HepG2 (cell line): Measurements from ENCODE around the gene EPB41. TPM values are rescaled to one million over a fixed set of nuclear protein-coding genes. Genes with fewer than 3 reads are reported as not detected.
A peak's percentile ranks its signal among the peaks of the same experiment; 100 is the strongest.

Experiments
- ATAC-seq: fragments of 200-7000 bp; cut with Tn5 transposase; 3 replicates; pipeline ENCODE4 v1.9.1; 2020; ENCODE audit warnings: mild to moderate bottlenecking, moderate library complexity
- BruUV-seq: library from RNA; stranded (reverse); fragments of 400-500 nt; replicated peaks from 2 replicates; lab custom pipeline; 2021; lab: Mats Ljungman, UMichigan
- CTCF ChIA-PET: fragments of 300-600 bp; formaldehyde crosslinking; extraction: SDS; loops from one replicate; lab custom pipeline; 2021; ENCODE audit warnings: low total read pairs, inconsistent platforms, low intra/inter-chr PET ratio; lab: Yijun Ruan, JAX
- POLR2A ChIA-PET: fragments of 350-600 bp; sonication (Branson Sonifier 250); formaldehyde crosslinking; loops from one replicate; lab custom pipeline; 2020; ENCODE audit warnings: antibody characterized with exemption, inconsistent platforms; lab: Yijun Ruan, JAX
- DNase-seq: peaks from one replicate; pipeline ENCODE4 v3.0.0-alpha.2; 2015; ENCODE audit warnings: low spot score
- FAIRE-seq: peaks from 3 replicates; lab custom pipeline; 2011; peaks lifted over from hg19 to GRCh38; lab: Jason Lieb, UNC
- H2AFZ ChIP-seq: one replicate; pipeline ENCODE4 v1.6.1; 2011; ENCODE audit warnings: low read length, inconsistent platforms
- H3K27ac ChIP-seq: fragments of 300-600 bp; 3 replicates; pipeline ENCODE4 v1.8.0; 2011; ENCODE audit warnings: mixed run types, mild to moderate bottlenecking, mixed read lengths, low read length, inconsistent platforms; ENCODE audit not compliant: insufficient read depth; ENCODE audit errors: extremely low read length
- H3K27me3 ChIP-seq, 2 experiments: fragments of 200-600 bp in 1 of 2; 2 replicates in 1 of 2; 3 replicates in 1 of 2; pipeline versions ENCODE4 v1.6.0 to v1.8.0; 2011; ENCODE audit warnings: low read length in 2 of 2, mild to moderate bottlenecking in 2 of 2, moderate library complexity in 2 of 2, inconsistent platforms in 1 of 2; ENCODE audit not compliant: insufficient read depth in 2 of 2, control insufficient read depth in 1 of 2
- H3K36me3 ChIP-seq, 2 experiments: fragments of 200-600 bp in 1 of 2; replicated peaks in 1 of 2; 2 replicates in 1 of 2; 3 replicates in 1 of 2; pipeline versions ENCODE4 v1.5.1 to v1.8.0; 2011; ENCODE audit warnings: low read length in 2 of 2, inconsistent platforms in 1 of 2; ENCODE audit not compliant: insufficient read depth in 2 of 2, control insufficient read depth in 1 of 2
- H3K4me1 ChIP-seq: 2 replicates; pipeline ENCODE4 v1.5.1; 2012; ENCODE audit warnings: low read length, inconsistent platforms; ENCODE audit not compliant: insufficient read depth
- H3K4me2 ChIP-seq: 2 replicates; pipeline ENCODE4 v1.6.0; 2011; ENCODE audit warnings: low read depth, low read length, inconsistent platforms
- H3K4me3 ChIP-seq, 3 experiments: fragments of 200-600 bp in 1 of 3; sonication (generic), shearing (Covaris generic) in 1 of 3; replicated peaks in 1 of 3; 2 replicates each; pipeline ENCODE4 v1.5.1; 2011 to 2016; ENCODE audit warnings: low read length in 3 of 3, inconsistent platforms in 2 of 3, low read depth in 2 of 3, mild to moderate bottlenecking in 2 of 3, control low read depth in 1 of 3, mixed read lengths in 1 of 3; ENCODE audit not compliant: insufficient read depth in 1 of 3
- H3K79me2 ChIP-seq: one replicate; pipeline ENCODE4 v1.6.1; 2011; ENCODE audit warnings: low read length, inconsistent platforms; ENCODE audit not compliant: insufficient read depth
- H3K9ac ChIP-seq: 2 replicates; pipeline ENCODE4 v1.6.0; 2011; ENCODE audit warnings: mild to moderate bottlenecking, low read depth, low read length, inconsistent platforms; ENCODE audit not compliant: insufficient read depth
- H3K9me3 ChIP-seq: 2 replicates; pipeline ENCODE4 v1.5.1; 2012; ENCODE audit warnings: mild to moderate bottlenecking, low read length
- H4K20me1 ChIP-seq: 2 replicates; pipeline ENCODE4 v1.6.0; 2011; ENCODE audit warnings: inconsistent platforms, mild to moderate bottlenecking, low read length, moderate library complexity; ENCODE audit not compliant: insufficient read depth
- AGO1 ChIP-seq: fragments of 200-400 bp; formaldehyde crosslinking; IDR thresholded peaks from 2 replicates; pipeline ENCODE4 v1.6.1; 2017; ENCODE audit warnings: mild to moderate bottlenecking, low read depth, low read length, moderate library complexity; ENCODE audit not compliant: poor library complexity, severe bottlenecking
- ATM ChIP-seq: fragments of 450-650 bp; IDR thresholded peaks from 2 replicates; pipeline ENCODE4 v1.7.1; 2017; ENCODE audit warnings: mild to moderate bottlenecking, borderline replicate concordance
- BCL3 ChIP-seq: sonication (generic); formaldehyde crosslinking; IDR thresholded peaks from 2 replicates; pipeline ENCODE4 v1.5.1; 2020; ENCODE audit warnings: mild to moderate bottlenecking, missing genetic modification reagents, moderate library complexity
- IRX3 ChIP-seq: sonication (generic); formaldehyde crosslinking; IDR thresholded peaks from 2 replicates; pipeline ENCODE4 v1.8.1; 2023; ENCODE audit warnings: mild to moderate bottlenecking, low read depth, missing genetic modification reagents, borderline replicate concordance
- MAFG ChIP-seq: sonication (generic); formaldehyde crosslinking; IDR thresholded peaks from 2 replicates; pipeline ENCODE4 v1.5.1; 2020; ENCODE audit warnings: mild to moderate bottlenecking, missing genetic modification reagents
- NFKBIZ ChIP-seq: IDR thresholded peaks from 2 replicates; pipeline ENCODE4 v1.6.1; 2018; ENCODE audit warnings: missing genetic modification reagents, missing compliant biosample characterization
- RFXANK ChIP-seq: IDR thresholded peaks from 2 replicates; pipeline ENCODE4 v1.6.1; 2016
- SIN3A ChIP-seq: IDR thresholded peaks from 2 replicates; pipeline ENCODE4 v1.6.1; 2011; ENCODE audit warnings: low read depth, mild to moderate bottlenecking, control low read depth, low read length, borderline replicate concordance
- ZC3H4 ChIP-seq: sonication (generic); formaldehyde crosslinking; IDR thresholded peaks from 2 replicates; pipeline ENCODE4 v1.4.0; 2020; ENCODE audit warnings: missing genetic modification reagents, borderline replicate concordance
- ZNF350 ChIP-seq: sonication (generic); formaldehyde crosslinking; IDR thresholded peaks from 2 replicates; pipeline ENCODE4 v1.4.0; 2020; ENCODE audit warnings: mild to moderate bottlenecking, low read depth, missing genetic modification reagents, borderline replicate concordance
- ZNF430 ChIP-seq: sonication (generic); formaldehyde crosslinking; IDR thresholded peaks from 2 replicates; pipeline ENCODE4 v1.9.0; 2021; ENCODE audit warnings: mild to moderate bottlenecking, missing genetic modification reagents
- ZNF570 ChIP-seq: sonication (generic); formaldehyde crosslinking; IDR thresholded peaks from 2 replicates; pipeline ENCODE4 v1.4.0; 2020; ENCODE audit warnings: mild to moderate bottlenecking, missing genetic modification reagents, borderline replicate concordance
- ZNF784 ChIP-seq: sonication (generic); formaldehyde crosslinking; IDR thresholded peaks from 2 replicates; pipeline ENCODE4 v1.5.1; 2020; ENCODE audit warnings: missing genetic modification reagents, mild to moderate bottlenecking, borderline replicate concordance
- ZSCAN29 ChIP-seq: sonication (generic); formaldehyde crosslinking; conservative IDR thresholded peaks from 2 replicates; pipeline ENCODE4 v1.4.0; 2020; ENCODE audit warnings: mild to moderate bottlenecking, missing genetic modification reagents
- WGBS: methylation state at CpG from one replicate; pipeline ENCODE4 v1.1.6; 2017; ENCODE audit warnings: low lambda C conversion rate; 5-methylcytosine and 5-hydroxymethylcytosine counted together
- in situ Hi-C: cut with HindIII; loops from 2 replicates; pipeline ENCODE4 v1.10.0; 2017; ENCODE audit warnings: low pct_unique_long_range_greater_than_20kb; ENCODE audit not compliant: extremely low pct_ligation_motif_present
- intact Hi-C: fragments of 100-400 bp; cut with micrococcal nuclease; formaldehyde crosslinking; loops from one replicate; pipeline ENCODE4 v1.10.0; 2022; ENCODE audit not compliant: unreplicated experiment
- polyA plus RNA-seq, 8 experiments: library from polyadenylated mRNA; depleted of rRNA in 3 of 8; stranded (reverse) in 7 of 8; unstranded in 1 of 8; fragments of >200 nt; fragmentation: Illumina TruSeq in 4 of 8; extraction: Trizol in 4 of 8; gene quantifications; 2 replicates each; pipeline versions ENCODE4 v1.2.1 to v1.2.3, GENCODE V29; 2011 to 2016; ENCODE audit warnings: low read depth in 4 of 8, missing spikeins in 1 of 8, mixed read lengths in 1 of 8; ENCODE audit not compliant: insufficient read depth in 1 of 8
- total RNA-seq, 5 experiments: library from RNA; depleted of rRNA; stranded (reverse); fragments of >200 nt; fragmentation: Illumina TruSeq; extraction: Trizol; gene quantifications; 2 replicates each; pipeline ENCODE4 v1.2.3, GENCODE V29; 2016; ENCODE audit warnings: low read depth in 1 of 5
- TF ChIP-seq, protein P1 (sequence below): sonication (generic); formaldehyde crosslinking; IDR thresholded peaks from 2 replicates; pipeline ENCODE4 v1.5.0; 2020; ENCODE audit warnings: missing genetic modification reagents
- TF ChIP-seq, protein P2 (sequence below): sonication (generic); formaldehyde crosslinking; IDR thresholded peaks from 2 replicates; pipeline ENCODE4 v1.4.0; 2020; ENCODE audit warnings: missing genetic modification reagents
- TF ChIP-seq, protein P3 (sequence below): sonication (generic); formaldehyde crosslinking; IDR thresholded peaks from 2 replicates; pipeline ENCODE4 v1.4.0; 2020; ENCODE audit warnings: missing genetic modification reagents

The EPB41 gene
- total and polyA plus RNA-seq, 2 of the 13 experiments (the other 11 are each of a cell fraction or from before 2014, with no cell fraction given): 34.5 to 46.7 TPM

GRCh38 chr1:29125788-29126187 is 211.4 kb downstream of the EPB41 start:
- ChIA-PET CTCF (no interaction called here), POLR2A (interaction anchor here (1.1 to 2.5 kb wide), 4 partner anchors 9 to 56 kb away, joined by 3 to 24 read pairs (median 4); partner anchors contain the start of gene SRSF4)
- Histone ChIP-seq H3K9me3 (no peaks in the 10 kb centered on the region), H4K20me1 (no peaks in the 10 kb centered on the region), H3K9ac (peak overlapping the region; percentile 75; the same call in 1 of the 2 replicates), H3K27ac (no peak overlapping the region), H3K27me3 (peaks cover 2 to 11% of the 10 kb centered on the region in 2 experiments; a peak in 2 of 5 replicates), H2AFZ (no peak overlapping the region), H3K36me3 (no peaks in the 10 kb centered on the region), H3K4me1 (peaks cover 22% of the 10 kb centered on the region), H3K79me2 (no peaks in the 10 kb centered on the region), H3K4me2 (peak overlapping the region; percentile 96), H3K4me3 (peak overlapping the region in 2 of 3 experiments; percentile 85 to 89; a peak in 4 of 6 replicates)
- in situ Hi-C loops: loop anchor here (10.0 kb wide), 1 partner anchor 241 kb away; no protein-coding TSS in a partner anchor
- DNase-seq (no peak), FAIRE-seq (no peak), ATAC-seq (peak; percentile 4; the same call in 2 of the 3 replicates)
- intact Hi-C loops: loop anchor here (10.0 kb wide), 1 partner anchor 241 kb away; no protein-coding TSS in a partner anchor
- BruUV-seq: no TSS peak
- 37% methylated on average over 5 of the region's 6 CpGs for WGBS
- no peak for TF ChIP-seq ZSCAN29
- TF ChIP-seq NFKBIZ (CRISPR knock-in tag): no peak
- TF ChIP-seq ZNF350 (CRISPR knock-in tag): no peak
- no peak for TF ChIP-seq MAFG
- no peak for TF ChIP-seq IRX3
- TF ChIP-seq, protein P1, sequence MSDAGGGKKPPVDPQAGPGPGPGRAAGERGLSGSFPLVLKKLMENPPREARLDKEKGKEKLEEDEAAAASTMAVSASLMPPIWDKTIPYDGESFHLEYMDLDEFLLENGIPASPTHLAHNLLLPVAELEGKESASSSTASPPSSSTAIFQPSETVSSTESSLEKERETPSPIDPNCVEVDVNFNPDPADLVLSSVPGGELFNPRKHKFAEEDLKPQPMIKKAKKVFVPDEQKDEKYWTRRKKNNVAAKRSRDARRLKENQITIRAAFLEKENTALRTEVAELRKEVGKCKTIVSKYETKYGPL: no peak
- TF ChIP-seq ZNF430 (CRISPR knock-in tag): no peak
- no peak for TF ChIP-seq ZC3H4 (CRISPR knock-in tag)
- TF ChIP-seq BCL3 (CRISPR knock-in tag): no peak
- TF ChIP-seq, protein P2, sequence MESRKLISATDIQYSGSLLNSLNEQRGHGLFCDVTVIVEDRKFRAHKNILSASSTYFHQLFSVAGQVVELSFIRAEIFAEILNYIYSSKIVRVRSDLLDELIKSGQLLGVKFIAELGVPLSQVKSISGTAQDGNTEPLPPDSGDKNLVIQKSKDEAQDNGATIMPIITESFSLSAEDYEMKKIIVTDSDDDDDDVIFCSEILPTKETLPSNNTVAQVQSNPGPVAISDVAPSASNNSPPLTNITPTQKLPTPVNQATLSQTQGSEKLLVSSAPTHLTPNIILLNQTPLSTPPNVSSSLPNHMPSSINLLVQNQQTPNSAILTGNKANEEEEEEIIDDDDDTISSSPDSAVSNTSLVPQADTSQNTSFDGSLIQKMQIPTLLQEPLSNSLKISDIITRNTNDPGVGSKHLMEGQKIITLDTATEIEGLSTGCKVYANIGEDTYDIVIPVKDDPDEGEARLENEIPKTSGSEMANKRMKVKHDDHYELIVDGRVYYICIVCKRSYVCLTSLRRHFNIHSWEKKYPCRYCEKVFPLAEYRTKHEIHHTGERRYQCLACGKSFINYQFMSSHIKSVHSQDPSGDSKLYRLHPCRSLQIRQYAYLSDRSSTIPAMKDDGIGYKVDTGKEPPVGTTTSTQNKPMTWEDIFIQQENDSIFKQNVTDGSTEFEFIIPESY (CRISPR knock-in tag): no peak
- TF ChIP-seq AGO1: no peak
- no peak for TF ChIP-seq SIN3A
- no peak for TF ChIP-seq ZNF784 (CRISPR knock-in tag)
- TF ChIP-seq ATM: no peak
- no peak for TF ChIP-seq RFXANK
- TF ChIP-seq, protein P3, sequence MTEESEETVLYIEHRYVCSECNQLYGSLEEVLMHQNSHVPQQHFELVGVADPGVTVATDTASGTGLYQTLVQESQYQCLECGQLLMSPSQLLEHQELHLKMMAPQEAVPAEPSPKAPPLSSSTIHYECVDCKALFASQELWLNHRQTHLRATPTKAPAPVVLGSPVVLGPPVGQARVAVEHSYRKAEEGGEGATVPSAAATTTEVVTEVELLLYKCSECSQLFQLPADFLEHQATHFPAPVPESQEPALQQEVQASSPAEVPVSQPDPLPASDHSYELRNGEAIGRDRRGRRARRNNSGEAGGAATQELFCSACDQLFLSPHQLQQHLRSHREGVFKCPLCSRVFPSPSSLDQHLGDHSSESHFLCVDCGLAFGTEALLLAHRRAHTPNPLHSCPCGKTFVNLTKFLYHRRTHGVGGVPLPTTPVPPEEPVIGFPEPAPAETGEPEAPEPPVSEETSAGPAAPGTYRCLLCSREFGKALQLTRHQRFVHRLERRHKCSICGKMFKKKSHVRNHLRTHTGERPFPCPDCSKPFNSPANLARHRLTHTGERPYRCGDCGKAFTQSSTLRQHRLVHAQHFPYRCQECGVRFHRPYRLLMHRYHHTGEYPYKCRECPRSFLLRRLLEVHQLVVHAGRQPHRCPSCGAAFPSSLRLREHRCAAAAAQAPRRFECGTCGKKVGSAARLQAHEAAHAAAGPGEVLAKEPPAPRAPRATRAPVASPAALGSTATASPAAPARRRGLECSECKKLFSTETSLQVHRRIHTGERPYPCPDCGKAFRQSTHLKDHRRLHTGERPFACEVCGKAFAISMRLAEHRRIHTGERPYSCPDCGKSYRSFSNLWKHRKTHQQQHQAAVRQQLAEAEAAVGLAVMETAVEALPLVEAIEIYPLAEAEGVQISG (CRISPR knock-in tag): no peak
- no peak for TF ChIP-seq ZNF570 (CRISPR knock-in tag)
